GM19043 (cell line): ENCODE results near the gene CCDC51.

Experiments
- ATAC-seq: cut with Tn5 transposase; IDR thresholded peaks from one replicate; pipeline ENCODE4 v1.9.1; 2021; ENCODE audit warnings: low read depth; ENCODE audit not compliant: unreplicated experiment

CCDC51 gene

DNA sequence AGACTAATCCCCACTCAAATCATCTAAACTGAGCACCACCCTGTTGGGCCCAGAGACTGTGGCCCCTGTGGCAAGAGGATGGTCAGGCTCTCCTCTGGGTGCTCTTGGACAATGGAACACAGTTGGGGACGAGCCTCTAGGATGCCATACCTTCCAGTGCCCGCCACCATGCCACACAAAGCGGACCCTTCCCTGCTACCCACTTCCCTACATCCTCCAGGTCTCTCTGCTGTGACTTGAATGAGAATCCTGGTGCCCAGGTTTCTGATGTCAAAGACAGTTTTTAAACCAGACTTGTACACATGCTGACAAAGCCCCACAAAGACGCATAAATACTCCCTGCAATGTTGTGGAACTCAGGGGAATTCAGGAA lies 4.7 kb downstream of the CCDC51 start:
- no peak for ATAC-seq

DNA sequence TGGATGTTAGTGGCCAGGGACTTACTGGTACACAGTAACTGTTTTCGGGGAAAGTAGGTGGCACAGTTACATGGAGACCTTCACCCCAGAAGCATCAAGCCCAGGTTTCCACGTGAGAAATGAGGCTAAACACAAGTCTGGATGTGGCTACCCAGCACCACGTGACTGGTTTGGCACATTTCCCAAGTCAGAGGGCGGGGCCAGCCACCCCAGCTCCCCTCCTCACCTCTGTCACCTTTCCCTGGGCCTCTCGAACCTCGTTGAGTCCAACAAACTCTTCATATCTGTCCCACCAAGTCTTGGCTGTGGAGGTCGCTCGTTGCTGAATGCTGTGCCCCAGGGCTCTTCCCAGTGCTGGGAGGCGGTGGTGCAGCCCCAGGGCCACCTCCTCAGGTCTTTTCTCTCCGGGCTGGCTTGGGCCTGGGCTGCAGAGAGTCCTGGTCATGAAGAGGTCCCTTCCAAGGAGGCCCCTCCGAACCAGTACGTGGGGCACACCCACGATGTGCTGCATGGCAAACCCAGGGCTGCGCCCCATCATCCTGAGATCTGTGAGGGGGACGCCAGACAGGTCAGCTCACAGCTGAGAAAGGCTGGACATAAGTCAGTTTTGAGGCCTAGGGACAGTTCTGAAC lies 5.2 kb downstream of the CCDC51 start:
- ATAC-seq: no peak

DNA sequence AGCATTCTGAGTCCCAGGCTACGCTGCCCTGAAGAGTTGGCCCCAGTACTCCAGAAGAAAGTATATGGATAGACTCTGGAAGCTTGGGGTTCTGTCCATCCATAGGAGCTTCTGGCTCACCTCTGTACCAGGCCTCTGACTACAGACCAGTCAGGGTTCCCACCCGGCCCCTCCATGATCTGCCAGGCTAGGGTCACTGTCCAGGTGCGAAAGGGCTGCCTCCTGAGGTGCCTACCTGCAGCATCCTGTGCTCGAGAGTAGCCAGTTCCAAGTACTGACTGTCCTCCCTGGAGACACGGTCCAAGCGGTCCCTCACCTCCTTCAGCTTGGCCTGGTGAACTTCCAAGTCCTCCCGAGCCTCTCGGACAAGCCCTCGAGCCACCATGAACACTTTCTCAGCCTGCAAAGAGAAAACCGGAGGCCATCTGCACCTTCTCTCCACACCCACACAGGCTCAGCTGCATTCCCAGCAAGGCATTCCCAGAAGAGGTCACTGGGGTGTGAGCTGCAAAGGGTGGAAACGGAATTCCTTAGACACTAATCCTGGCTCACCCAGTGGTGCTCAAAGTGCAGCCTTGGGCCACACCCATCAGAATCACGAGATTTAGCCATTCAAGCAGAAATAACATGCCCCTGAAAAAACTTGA lies 6.3 kb downstream of the CCDC51 start:
- no peak for ATAC-seq

DNA sequence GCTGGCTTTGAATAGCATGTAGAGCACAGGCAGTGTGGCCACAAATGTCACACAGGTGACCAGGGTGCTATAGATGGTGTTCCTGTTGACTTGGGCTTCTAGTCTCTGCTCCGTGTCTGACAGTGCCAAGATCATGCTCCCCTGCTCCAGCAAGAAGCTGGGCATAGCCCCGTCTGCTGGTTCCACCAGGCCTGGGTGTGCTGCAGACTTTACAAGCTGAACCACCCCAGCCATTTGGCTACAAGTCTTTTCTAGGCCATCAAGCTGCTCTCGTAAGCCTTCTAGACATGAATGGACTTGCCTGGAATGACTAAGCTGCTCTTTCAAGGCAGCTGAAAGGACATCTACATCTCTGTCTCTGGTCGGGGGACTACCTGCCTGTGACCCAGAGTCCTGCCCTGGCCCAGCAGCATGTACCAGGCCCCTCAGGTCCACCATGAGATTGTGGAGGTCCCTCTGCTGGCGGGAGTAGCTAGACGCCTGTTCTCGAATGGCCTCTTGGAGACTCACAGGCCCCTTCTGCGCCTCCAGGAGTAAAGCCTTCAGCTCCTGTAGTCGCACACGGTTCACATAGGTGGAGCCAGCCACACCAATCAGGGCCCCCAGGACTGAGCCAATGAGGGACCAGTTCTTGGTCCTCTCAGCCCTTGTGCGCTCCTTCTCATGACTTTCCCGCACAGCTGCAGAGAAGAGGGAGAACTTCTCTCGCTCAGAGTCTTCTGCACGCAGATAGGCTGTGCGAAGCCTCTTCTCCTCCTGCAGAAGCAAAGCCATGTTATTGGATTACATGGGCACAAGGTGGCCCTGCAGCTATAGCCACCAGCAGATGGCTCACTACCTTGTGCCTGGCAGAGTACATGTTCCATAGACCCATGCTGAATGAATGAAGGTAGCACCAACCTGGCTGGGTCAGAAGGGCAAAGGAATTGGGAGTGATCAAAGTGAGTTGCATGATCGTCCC lies 7.2 kb downstream of the CCDC51 start:
- no peak for ATAC-seq

DNA sequence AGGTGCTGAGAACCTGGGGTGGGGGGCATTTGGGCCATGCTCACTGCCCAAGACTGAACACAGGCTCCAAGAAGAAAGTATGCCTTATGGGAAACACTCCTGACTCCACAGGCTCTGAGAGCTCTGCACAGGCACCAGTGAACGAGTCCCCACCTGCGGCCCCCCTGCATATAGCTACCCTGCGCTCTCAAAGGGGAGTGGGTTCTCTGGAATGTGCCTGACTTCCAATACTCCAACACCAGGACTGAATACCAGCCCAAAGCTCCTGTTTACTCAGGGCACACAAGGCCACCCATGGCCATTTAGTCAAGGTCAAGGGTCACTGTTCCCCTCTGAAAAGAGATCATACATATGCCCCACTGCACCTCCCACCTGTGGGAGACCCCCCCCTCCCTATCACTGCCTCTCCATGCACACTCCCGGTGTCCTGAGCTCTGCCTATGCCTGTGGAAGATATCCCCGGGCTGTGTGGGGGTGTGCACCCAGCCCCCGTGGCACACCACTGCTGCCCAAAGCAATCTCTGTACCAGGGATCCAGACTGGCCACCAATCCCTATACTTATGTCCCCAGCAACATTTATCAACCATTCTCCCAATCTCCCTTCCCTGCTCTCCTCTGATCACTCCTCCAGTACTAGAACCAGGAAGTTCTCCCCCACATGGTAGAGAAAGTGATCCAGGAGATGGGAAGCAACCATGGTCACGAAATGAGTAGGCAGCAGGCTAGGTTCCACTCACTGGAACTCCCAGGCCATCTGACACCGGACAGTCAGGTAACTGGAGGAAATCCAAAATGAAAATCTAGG lies 8.5 kb downstream of the CCDC51 start:
- no peak for ATAC-seq

DNA sequence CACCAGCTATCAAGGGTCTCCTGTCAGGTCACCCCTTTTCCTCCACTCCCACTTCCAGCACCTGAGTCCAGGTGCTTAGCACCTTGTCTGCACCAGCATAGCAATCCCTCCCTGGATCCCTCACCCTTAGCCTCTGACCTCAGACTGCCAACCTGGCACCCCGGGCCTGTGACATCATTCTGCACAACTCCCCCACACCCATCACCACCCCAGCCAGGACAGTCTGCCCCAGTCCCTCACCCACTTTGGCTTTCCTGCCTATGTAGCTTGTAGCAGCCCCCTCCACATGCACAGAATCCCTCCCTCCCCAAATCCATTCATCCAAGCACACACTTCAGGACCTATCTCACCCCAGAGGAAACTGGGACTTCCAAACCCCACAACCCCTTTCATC lies 9.2 kb downstream of the CCDC51 start:
- ATAC-seq: no peak

DNA sequence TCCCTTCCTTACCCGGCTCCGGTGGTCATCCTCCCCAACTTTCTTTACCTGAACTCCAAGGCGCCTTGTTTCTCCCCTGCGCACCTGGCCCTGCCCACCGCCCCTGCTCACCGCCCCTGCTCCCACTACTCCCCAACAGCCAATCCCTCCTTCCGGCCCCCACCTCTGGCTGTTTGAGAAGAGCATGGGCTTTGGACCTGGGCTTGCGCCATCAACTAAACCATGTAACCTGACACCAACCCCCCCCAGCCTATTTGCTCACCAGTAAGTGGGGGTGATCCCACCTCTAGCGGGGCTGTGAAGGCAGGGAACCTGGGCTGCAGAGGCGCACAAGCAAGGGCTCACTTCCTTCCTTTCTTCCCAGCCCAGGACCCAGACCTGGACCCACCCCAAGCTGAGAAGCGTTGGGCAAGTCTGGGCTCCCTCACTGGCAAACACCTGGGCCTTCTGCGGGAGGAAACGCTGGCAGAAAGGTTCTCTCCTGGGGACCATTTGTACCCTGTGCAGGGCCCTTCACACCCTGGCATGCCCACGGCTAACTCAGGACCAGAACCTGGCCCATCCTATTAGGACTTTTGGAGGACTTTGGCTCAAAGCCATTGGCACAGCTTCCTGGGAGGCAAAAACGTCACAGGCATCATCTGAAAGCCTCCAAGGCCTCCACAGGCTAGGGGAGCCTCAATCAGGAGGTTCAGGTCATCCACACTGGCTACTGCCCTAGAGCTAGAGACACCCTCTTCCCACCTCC lies 9.8 kb downstream of the CCDC51 start, which contains the start of gene PLXNB1:
PLXNB1 (minus strand) TSS at position 127 of the 748 bp plus-strand sequence. CDS start 5,475 bp downstream, outside the sequence.
- ATAC-seq: no peak

DNA sequence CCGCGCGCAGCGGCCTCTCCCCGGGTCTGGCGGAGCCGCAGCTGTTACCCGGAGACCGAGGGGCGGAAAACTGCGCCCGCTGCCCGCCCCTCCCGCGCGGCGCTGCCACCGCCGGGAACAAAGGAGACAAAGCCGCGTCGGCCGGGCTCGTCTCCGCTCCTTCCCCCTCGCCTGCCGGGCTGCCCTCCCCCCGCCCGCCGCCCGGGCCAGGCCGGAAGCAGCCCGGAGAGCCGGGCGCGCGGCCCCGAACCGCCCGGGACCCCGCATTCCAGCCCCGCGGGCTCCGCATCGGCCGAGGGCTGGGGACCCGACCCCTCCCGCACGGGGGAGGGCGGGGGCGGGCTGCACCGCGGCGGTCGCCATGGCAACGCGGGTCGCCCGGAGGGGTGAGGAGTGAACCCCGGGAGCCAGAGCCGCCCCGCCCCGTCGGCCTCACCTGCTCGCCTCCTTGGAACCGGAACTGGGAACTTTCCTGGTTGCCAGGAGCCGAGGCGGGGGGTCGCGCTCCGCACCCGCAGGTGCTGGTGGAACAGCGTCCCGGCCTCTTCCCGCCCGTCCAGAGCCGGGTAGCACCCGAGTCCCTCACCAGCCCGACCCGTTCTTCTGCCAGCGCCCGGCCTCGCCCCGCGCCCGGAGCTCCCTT lies 10.5 kb downstream of the CCDC51 start:
- ATAC-seq: peak; percentile 41

DNA sequence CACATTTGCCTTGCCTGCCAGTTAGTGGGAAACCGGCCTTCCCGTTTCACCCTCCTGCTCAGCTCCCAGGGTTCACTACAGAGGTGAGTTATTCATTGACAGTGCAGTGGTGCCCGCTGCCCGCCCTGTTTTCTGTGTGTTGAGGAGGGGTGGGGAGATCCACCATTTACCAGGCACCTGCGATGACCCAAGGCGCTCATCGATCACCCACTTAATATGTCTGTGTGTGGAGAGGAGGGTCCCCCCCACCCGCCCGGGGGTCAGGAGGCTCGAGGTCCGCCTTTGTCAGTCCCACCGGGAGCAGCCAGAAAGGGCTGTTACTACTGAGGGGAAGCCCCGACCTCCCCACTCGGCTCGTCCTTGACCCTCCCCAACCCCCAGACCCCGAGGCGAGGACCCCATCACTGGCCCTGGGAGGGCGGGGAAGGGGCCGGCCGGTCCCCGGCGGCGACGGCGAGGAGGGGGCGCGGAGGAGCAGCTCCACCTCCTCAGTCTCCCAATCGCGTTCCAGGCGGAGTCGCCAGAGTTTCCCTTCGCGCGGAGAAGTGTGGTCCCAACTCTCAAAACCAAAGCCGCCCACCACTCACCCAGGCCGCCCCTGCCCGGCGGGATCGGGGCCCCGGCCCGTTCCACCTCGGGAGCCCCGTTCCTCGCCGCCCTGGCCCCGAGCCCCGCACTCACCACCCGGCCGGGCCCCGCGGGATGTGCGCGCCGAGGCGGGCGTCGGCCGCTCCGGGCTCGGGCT lies 11.2 kb downstream of the CCDC51 start:
- ATAC-seq: peak; percentile 29

DNA sequence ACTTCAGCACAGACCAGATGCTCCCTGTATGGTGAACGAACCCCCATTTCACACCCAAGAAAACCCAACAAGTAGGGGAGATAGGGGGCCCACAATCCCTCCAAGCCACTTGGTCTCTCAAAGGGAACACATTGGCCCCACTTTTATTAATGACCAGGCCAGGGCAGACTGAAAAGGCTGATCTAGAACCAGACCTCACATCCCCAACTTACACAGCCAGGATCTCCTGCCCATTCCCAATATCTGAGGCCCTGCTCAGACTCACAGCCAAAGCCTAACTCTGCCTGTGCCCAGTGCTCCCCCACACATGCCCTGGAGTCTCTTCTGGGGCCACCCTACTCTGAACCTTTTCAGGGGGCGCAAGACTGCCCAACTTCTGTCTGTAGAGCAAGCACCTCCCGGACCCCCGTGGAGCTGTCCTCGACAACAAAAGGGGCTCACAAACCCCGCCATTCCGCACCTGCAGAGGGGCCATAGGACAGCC lies 11.8 kb downstream of the CCDC51 start:
- no peak for ATAC-seq

DNA sequence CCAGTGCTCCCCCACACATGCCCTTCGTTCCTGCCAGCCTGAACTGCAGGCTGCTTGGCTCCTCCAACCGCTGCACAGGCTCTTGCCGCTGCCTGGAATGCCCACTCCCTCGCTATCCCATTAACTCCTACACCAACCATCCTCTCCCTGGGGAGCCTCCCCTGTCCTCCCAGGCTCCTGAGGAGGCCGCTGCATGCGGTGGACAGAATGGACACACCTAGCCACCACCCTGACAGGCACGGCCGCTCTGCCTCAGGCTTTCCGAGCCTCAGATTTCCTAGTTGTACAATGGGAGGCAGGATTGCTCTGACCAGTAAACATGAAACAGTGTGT lies 12.3 kb downstream of the CCDC51 start:
- ATAC-seq: no peak

DNA sequence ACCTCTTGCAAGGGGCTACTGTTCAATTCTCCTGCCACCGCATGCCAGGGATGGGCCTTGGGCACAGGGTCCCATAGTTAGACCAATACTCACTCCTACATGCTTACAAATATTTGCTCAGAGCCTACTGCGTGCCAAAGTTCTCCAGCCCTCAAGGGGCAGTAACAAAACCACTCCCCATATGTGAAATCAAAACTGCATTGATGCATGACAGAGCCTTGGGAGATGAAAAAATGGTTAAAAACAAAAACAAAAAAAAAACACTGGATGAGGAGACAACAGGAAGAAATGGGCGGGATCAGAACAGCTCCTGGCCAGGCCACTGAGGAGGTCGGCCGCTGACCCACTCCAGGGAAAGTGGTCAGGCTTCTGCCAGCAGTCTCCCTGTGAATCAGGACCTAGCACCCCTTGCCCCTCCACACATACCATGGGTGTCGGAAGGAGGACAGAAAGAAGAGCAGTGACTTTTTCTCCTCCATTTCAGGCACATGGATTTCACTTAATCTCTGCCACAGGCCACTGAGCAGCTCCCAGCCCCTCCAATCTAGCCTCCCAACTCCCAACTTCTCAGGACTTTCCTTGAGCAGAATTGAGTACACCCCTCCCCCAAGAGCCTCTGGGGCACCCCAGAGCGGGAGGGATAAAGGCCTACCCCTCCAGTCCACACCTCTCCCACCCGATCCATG lies 12.8 kb downstream of the CCDC51 start:
- no peak for ATAC-seq

DNA sequence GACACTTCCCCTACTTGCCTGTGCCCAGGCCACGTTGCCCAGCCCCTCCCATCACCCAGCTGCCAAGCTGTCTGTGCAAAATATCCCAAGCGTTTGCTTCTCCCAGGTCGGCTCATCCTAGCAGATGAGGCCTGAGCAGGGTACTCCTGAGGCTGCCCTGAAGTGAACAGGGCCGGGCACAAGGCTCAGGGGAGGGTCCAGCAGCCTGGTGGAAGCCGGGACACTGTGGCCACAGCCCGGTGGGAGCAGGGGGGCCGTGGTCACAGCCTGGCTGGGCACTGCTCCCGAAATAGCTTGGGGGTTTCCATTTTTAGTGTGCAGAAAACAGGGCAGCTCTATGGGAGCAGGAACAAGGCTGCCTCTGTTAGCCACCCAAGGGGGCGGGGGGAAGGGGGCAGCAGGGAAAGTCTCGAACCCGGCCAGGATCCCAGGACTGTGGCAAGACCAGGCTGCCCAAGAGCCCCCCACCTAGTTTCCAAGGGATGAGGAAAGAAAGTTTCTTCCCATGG lies 13.5 kb downstream of the CCDC51 start:
- no peak for ATAC-seq

DNA sequence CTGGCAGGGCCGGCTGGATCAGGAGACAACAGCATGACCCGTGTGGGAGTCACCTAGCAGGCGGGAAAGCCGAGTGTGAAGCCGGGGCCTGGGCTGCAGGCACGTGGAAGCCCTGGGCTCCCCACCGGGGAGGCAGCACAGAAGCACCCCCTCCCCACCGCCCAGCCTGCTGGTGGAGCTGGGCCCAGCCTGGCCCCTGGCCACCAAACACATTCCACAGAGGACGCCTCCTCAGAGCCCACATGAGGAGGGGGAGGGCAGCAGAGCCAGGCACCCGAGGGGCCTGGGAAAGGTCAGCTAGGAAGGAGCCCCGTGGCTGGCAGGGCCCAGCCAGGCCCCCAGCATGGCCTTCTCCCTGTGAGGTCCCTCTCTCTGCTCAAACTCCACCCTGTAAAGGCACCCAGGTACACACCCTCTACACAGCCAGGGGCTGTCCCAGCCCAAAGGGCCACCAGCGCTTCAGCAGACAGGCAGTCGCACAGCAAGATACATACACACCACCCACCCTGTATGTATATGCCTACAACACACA lies 14.6 kb downstream of the CCDC51 start:
- no peak for ATAC-seq

DNA sequence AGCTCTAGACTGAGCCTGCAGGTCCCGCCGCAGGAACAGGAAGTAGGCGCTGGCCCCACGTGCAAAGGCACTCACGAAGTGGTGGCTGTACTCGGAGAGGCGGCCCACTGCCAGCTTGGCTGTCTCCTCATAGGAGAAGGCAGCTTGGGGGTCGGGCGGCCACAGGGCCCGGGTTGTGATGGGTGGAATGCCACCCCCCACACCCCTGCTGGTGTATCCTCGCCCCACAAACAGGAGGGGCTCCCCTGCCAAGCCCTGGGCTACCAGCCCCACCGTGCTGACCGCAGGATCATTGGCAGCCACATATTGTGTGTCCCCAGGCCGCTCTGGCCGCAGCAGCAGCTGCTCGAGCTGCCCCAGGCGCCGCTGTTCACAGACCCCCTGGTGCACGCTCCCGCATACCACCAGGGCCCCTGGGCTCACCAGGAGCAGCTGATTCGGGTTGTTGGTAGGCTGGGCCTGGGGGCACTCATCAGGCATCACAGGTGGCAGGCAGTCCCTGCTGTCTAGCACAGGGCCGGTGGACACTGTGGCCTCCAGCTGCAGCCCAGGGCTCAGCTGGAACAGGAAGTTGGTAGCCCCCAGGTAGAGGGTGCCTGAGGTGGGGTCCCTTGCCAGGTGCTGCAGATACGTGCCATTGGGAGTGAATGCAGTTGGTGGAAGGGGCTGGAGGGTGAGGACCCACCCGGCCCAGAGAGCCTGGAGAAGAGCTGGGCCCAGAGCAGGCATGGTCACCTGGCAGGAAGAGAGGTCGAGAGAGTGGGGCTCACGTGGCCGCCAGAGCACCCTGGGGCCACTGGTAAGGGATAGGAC lies 15.8 kb downstream of the CCDC51 start:
- ATAC-seq: no peak

DNA sequence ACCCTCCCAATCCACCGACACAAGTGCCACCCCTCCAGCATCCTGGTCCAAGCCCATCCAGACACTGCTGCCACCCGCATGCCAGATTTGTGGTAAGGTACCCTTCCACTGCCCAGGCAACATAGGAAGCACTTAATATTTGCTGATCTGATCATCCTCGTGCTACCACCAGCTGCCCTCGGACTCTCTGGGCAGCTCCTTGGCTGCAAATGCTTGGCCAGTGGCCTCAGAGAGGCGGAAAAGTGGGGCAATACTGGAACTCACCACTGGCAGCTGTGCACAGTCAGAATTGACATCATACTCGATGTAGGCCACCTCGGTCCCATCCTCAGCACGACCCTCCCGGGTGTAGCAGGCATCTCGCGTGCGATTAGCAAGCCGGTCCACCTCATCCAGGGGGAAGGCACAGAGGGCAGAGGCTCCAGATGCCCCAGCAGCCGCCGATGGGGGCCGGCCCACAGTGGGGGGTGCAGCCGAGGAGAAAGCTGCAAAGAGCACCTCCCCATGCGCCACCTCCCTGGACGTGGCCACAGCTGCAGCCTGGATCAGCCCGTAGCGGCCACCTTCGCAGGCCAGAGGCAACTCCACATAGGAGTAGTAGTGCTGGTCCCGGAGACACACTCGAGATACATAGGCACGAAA lies 16.6 kb downstream of the CCDC51 start:
- ATAC-seq: no peak
